Mesangial cell (primary cell): ENCODE measurements around the gene RANBP3. TPM values are rescaled to one million over a fixed set of nuclear protein-coding genes. Genes with fewer than 3 reads are reported as not detected.

ENCODE experiments used
- total RNA-seq: library from RNA; depleted of rRNA; stranded (reverse); fragments of >200 nt; gene quantifications from 2 replicates; pipeline ENCODE4 v1.2.3, GENCODE V29; 2015

The RANBP3 gene
- total RNA-seq, result 46.4 and 68.4 TPM in 2 replicates

GRCh38 chr19:5977785-5978605 lies at the start of gene RANBP3:
Gene RANBP3 (minus strand): TSS chr19:5978140. CDS start chr19:5978082, 58 bp downstream.

GRCh38 chr19:5913739-5914357 lies 64.1 kb downstream of the RANBP3 start, which contains the start of gene CAPS:
Gene CAPS (plus strand): TSS chr19:5914254. CDS start chr19:5914407, 153 bp downstream.

GRCh38 chr19:5904352-5905113 lies 73.4 kb downstream of the RANBP3 start, which contains the start of gene VMAC:
Gene VMAC (plus strand): TSS chr19:5904872. CDS start chr19:5904891, 19 bp downstream.

GRCh38 chr19:5903624-5904351 lies 74.2 kb downstream of the RANBP3 start, which contains the start of gene NDUFA11:
Gene NDUFA11 (minus strand): TSS chr19:5903790. CDS start chr19:5903708, 82 bp downstream.

Other genes with a start within 250 kb of the RANBP3 start
- gene PRR22, start 193.4 kb downstream of the RANBP3 start, total RNA-seq, result 0.51 and 0.81 TPM in 2 replicates
- gene DUS3L, start 187.0 kb downstream of the RANBP3 start, total RNA-seq, result 27.1 and 34.7 TPM in 2 replicates
- gene NRTN, start 173.1 kb downstream of the RANBP3 start, total RNA-seq, result 1.6 and 2.5 TPM in 2 replicates
- gene FUT6, start 138.4 kb downstream of the RANBP3 start, total RNA-seq, result not detected in 2 replicates
- gene FUT3, start 126.7 kb downstream of the RANBP3 start, total RNA-seq, result not detected in 2 replicates
- not detected in 2 replicates for gene FUT5, start 107.6 kb downstream of the RANBP3 start, total RNA-seq
- 500 and 534 TPM in 2 replicates for gene NDUFA11, start 74.3 kb downstream of the RANBP3 start, total RNA-seq
- 2.6 and 8.7 TPM in 2 replicates for gene VMAC, start 73.3 kb downstream of the RANBP3 start, total RNA-seq
- 1.1 and 10.1 TPM in 2 replicates for gene CAPS, start 63.9 kb downstream of the RANBP3 start, total RNA-seq
- gene RFX2, start 132.4 kb upstream of the RANBP3 start, total RNA-seq, result 5.3 and 5.7 TPM in 2 replicates
- not detected in 2 replicates for gene ACSBG2, start 157.5 kb upstream of the RANBP3 start, total RNA-seq